HG03066 (cell line): ENCODE data around the gene OSTN.
"Not testable (repeated sequence)": the region's sequence is repeated elsewhere in the genome, so short reads cannot be mapped to it uniquely, and the experiment has no call there.

ENCODE experiments used
- ATAC-seq: cut with Tn5 transposase; IDR thresholded peaks from one replicate; pipeline ENCODE4 v1.9.1; 2021; ENCODE audit warnings: low read depth; ENCODE audit not compliant: unreplicated experiment

OSTN gene

GRCh38 chr3:191262650-191263049, 63.6 kb downstream of the OSTN start:
- ATAC-seq: no peak

GRCh38 chr3:191263365-191263764, 64.3 kb downstream of the OSTN start:
- ATAC-seq: peak; percentile 84

GRCh38 chr3:191263850-191264249, 64.8 kb downstream of the OSTN start:
- peak; percentile 38 for ATAC-seq

GRCh38 chr3:191268737-191269136, 69.7 kb downstream of the OSTN start:
- ATAC-seq: no peak

GRCh38 chr3:191269289-191270085, 70.4 kb downstream of the OSTN start:
- ATAC-seq: peak; percentile 63

GRCh38 chr3:191275244-191275643, 76.2 kb downstream of the OSTN start:
- not testable (repeated sequence) for ATAC-seq

GRCh38 chr3:191275751-191276150, 76.7 kb downstream of the OSTN start:
- ATAC-seq: no peak

GRCh38 chr3:191280111-191280510, 81.1 kb downstream of the OSTN start:
- ATAC-seq: no peak

GRCh38 chr3:191280882-191281281, 81.8 kb downstream of the OSTN start:
- no peak for ATAC-seq

GRCh38 chr3:191282251-191283185, 83.5 kb downstream of the OSTN start:
- ATAC-seq: no peak

GRCh38 chr3:191283400-191283799, 84.4 kb downstream of the OSTN start:
- ATAC-seq: no peak

GRCh38 chr3:191290311-191291025, 91.4 kb downstream of the OSTN start:
- ATAC-seq: peak; percentile 74

GRCh38 chr3:191292243-191293015, 93.4 kb downstream of the OSTN start:
- no peak for ATAC-seq

- ATAC-seq: no peak
Observed at GRCh38 chr3:191294291-191294690, 95.2 kb downstream of the OSTN start.

GRCh38 chr3:191296041-191296541, 97.0 kb downstream of the OSTN start:
- ATAC-seq: peak; percentile 84

GRCh38 chr3:191298846-191299245, 99.8 kb downstream of the OSTN start:
- no peak for ATAC-seq

GRCh38 chr3:191300422-191300821, 101.4 kb downstream of the OSTN start:
- no peak for ATAC-seq

GRCh38 chr3:191301017-191301416, 102.0 kb downstream of the OSTN start:
- peak; percentile 79 for ATAC-seq

- no peak for ATAC-seq
Observed at GRCh38 chr3:191301782-191302411, 102.9 kb downstream of the OSTN start.
